Measurements from ENCODE around the gene NOC4L.

DNA sequence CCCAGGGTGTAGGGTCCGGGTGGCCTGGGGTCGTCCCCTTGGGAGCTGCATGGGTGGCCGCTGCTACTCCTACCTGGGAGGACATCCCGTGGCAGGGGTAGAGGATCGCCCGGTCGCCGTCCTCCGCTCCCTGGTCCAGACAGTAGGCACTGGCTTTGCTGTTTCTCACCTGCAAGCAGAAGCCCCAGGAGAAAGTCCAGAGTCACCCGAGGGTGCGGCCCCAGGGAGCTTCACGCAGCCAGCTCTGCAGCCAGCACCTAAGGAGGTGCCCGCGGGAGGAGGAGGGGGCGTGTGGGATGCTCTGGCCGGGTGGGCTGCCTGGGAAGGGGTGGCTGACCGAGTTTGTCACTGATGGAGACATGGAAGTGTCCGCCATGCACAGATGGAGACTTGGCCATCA is 54.8 kb downstream of the NOC4L start:
- TF ChIP-seq, protein P1, sequence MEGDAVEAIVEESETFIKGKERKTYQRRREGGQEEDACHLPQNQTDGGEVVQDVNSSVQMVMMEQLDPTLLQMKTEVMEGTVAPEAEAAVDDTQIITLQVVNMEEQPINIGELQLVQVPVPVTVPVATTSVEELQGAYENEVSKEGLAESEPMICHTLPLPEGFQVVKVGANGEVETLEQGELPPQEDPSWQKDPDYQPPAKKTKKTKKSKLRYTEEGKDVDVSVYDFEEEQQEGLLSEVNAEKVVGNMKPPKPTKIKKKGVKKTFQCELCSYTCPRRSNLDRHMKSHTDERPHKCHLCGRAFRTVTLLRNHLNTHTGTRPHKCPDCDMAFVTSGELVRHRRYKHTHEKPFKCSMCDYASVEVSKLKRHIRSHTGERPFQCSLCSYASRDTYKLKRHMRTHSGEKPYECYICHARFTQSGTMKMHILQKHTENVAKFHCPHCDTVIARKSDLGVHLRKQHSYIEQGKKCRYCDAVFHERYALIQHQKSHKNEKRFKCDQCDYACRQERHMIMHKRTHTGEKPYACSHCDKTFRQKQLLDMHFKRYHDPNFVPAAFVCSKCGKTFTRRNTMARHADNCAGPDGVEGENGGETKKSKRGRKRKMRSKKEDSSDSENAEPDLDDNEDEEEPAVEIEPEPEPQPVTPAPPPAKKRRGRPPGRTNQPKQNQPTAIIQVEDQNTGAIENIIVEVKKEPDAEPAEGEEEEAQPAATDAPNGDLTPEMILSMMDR (IDR thresholded peaks at IDR 0.05; ENCODE audit: insufficient read depth, low read length, poor library complexity, severe bottlenecking), result no peak
- TF ChIP-seq EZH2phosphoT487 (conservative IDR thresholded peaks at IDR 0.05; ENCODE audit: low read length), result no peak

Measured in SU-DHL-6 (cell line).